HEK293T (cell line): Measurements from ENCODE around the gene MFSD6L.
A peak's percentile ranks its signal among the peaks of the same experiment; 100 is the strongest.

ENCODE experiments used
- CTCF ChIA-PET: fragments of 350-600 bp; formaldehyde crosslinking; extraction: SDS; loops from one replicate; lab custom pipeline; 2021; ENCODE audit warnings: antibody characterized with exemption, inconsistent platforms; lab: Yijun Ruan, JAX
- POLR2A ChIA-PET: fragments of 350-600 bp; formaldehyde crosslinking; extraction: SDS; loops from one replicate; lab custom pipeline; 2020; ENCODE audit warnings: antibody characterized with exemption, inconsistent platforms; lab: Yijun Ruan, JAX
- DNase-seq: peaks from one replicate; pipeline ENCODE4 v3.0.0; 2012; ENCODE audit warnings: mixed read lengths; ENCODE audit errors: extremely low spot score
- ARNT ChIP-seq: fragments of 450-650 bp; IDR thresholded peaks from 2 replicates; pipeline ENCODE4 v1.6.1; 2017; ENCODE audit warnings: mild to moderate bottlenecking
- BHLHE40 ChIP-seq: fragments of 450-650 bp; IDR thresholded peaks from 2 replicates; pipeline ENCODE4 v1.6.1; 2016; ENCODE audit warnings: mild to moderate bottlenecking, moderate library complexity, borderline replicate concordance
- CTBP1 ChIP-seq: fragments of 450-650 bp; IDR thresholded peaks from 2 replicates; pipeline ENCODE4 v1.6.1; 2016; ENCODE audit warnings: borderline replicate concordance
- ELF4 ChIP-seq: fragments of 450-650 bp; IDR thresholded peaks from 2 replicates; pipeline ENCODE4 v1.6.1; 2017; ENCODE audit warnings: antibody characterized with exemption
- FOXA1 ChIP-seq: fragments of 450-650 bp; IDR thresholded peaks from 2 replicates; pipeline ENCODE4 v1.6.1; 2016; ENCODE audit warnings: mild to moderate bottlenecking
- FOXK2 ChIP-seq: fragments of 450-650 bp; IDR thresholded peaks from 2 replicates; pipeline ENCODE4 v1.6.1; 2016; ENCODE audit warnings: mild to moderate bottlenecking
- FOXM1 ChIP-seq: fragments of 450-650 bp; IDR thresholded peaks from 2 replicates; pipeline ENCODE4 v1.6.1; 2017; ENCODE audit warnings: mild to moderate bottlenecking, borderline replicate concordance
- HDGF ChIP-seq: fragments of 450-650 bp; IDR thresholded peaks from 2 replicates; pipeline ENCODE4 v1.6.1; 2017; ENCODE audit warnings: antibody characterized with exemption, borderline replicate concordance
- L3MBTL2 ChIP-seq: fragments of 450-650 bp; conservative IDR thresholded peaks from 2 replicates; pipeline ENCODE4 v1.6.1; 2016; ENCODE audit warnings: mild to moderate bottlenecking
- LEF1 ChIP-seq: fragments of 450-650 bp; IDR thresholded peaks from 2 replicates; pipeline ENCODE4 v1.6.1; 2017; ENCODE audit warnings: mild to moderate bottlenecking, borderline replicate concordance
- NFRKB ChIP-seq: fragments of 450-650 bp; IDR thresholded peaks from 2 replicates; pipeline ENCODE4 v1.6.1; 2016; ENCODE audit warnings: mild to moderate bottlenecking, moderate library complexity
- SP1 ChIP-seq: fragments of 450-650 bp; IDR thresholded peaks from 2 replicates; pipeline ENCODE4 v1.6.1; 2017
- SUZ12 ChIP-seq: fragments of 450-650 bp; IDR thresholded peaks from 2 replicates; pipeline ENCODE4 v1.6.1; 2016; ENCODE audit warnings: mild to moderate bottlenecking
- TARDBP ChIP-seq: fragments of 450-650 bp; IDR thresholded peaks from 2 replicates; pipeline ENCODE4 v1.6.1; 2016
- ZNF384 ChIP-seq: fragments of 450-650 bp; IDR thresholded peaks from 2 replicates; pipeline ENCODE4 v1.6.1; 2016
- TF ChIP-seq, protein P1 (sequence below): fragments of 450-650 bp; IDR thresholded peaks from 2 replicates; pipeline ENCODE4 v1.6.1; 2016

MFSD6L gene

DNA sequence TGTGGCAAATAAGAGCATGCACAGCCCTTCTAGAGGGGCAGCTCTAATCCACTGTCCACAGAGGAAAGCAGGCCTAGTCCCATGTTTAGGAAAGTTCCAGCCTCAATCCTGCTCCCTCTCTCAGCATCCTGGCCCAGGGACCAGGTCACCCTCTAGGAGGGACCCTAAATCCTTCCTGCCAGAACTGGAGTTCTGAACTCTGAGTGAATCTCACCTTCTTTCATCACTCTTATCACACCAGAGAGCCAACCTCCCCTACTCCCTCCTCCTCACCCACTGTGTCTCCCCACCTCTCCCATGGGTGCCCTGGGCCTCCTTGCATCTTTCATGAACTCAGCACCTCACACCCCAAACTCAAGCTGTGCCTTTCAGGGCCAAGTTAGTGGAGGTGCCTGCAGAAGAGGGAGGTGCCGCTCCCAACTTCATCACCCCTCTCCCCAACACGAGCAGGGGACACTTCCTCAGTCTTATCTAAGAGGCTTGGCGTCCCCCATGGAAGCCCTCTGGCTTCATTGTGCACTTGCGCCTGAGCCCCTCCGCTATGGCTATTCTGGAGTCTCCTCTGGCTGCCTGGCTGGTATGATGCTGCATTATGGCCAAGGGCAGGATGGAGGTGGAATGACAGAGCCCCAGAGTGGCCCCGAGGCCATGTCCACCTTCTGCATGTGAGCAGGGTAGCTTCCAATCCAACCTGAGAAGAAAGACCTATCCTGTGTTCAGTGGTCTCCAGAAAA is 36.6 kb upstream of the MFSD6L start:
- ChIA-PET CTCF (no interaction called here), POLR2A (no interaction called here)
- no peak for TF ChIP-seq NFRKB
- TF ChIP-seq L3MBTL2: no peak
- TF ChIP-seq CTBP1: no peak
- no peak for TF ChIP-seq FOXM1
- no peak for TF ChIP-seq FOXK2
- no peak for TF ChIP-seq SP1
- no peak for TF ChIP-seq LEF1
- no peak for TF ChIP-seq ZNF384
- no peak for TF ChIP-seq BHLHE40
- no peak for TF ChIP-seq ARNT
- TF ChIP-seq FOXA1: no peak
- no peak for TF ChIP-seq SUZ12
- TF ChIP-seq, protein P1, sequence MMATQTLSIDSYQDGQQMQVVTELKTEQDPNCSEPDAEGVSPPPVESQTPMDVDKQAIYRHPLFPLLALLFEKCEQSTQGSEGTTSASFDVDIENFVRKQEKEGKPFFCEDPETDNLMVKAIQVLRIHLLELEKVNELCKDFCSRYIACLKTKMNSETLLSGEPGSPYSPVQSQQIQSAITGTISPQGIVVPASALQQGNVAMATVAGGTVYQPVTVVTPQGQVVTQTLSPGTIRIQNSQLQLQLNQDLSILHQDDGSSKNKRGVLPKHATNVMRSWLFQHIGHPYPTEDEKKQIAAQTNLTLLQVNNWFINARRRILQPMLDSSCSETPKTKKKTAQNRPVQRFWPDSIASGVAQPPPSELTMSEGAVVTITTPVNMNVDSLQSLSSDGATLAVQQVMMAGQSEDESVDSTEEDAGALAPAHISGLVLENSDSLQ: no peak
- TF ChIP-seq TARDBP: no peak
- no peak for DNase-seq

DNA sequence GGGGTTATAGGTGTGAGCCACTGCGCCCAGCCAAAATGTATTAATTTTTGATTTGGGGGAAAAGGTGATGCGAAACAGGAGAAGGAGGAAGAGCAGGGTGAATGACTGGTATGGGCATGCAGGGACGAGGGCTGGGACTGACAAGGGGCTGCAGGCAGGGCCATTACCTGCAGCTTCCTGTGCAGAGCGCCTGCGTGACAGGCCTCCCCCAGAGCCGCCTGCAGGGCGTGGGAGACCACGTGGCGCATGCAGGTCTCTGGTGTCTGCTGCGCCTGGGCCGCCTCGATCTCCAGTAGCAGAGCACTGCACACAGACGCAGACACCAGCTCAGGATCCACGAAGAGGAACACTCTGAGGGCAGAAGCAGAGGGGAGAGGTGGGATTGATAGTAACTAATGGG is 35.9 kb upstream of the MFSD6L start:
- DNase-seq: no peak
- CTCF ChIA-PET: no interaction called here
- POLR2A ChIA-PET: no interaction called here
- TF ChIP-seq NFRKB (no peak), CTBP1 (no peak), LEF1 (no peak), SUZ12 (no peak), FOXM1 (no peak), TARDBP (no peak), BHLHE40 (no peak), SP1 (no peak), FOXK2 (no peak), ZNF384 (no peak), FOXA1 (no peak), ELF4 (no peak), ARNT (no peak), HDGF (no peak), L3MBTL2 (no peak)
- TF ChIP-seq, protein P1: no peak

- CTCF ChIA-PET: interaction anchor here (0.9 to 1.8 kb wide), 6 partner anchors 8 to 423 kb away, joined by 3 to 7 read pairs (median 4); no protein-coding TSS in a partner anchor
- 0 out of 2 replicates have a peak, but pooled peaks have one; percentile 74 for TF ChIP-seq HDGF
- TF ChIP-seq, protein P1: 0 out of 2 replicates have a peak, but pooled peaks have one; percentile 6
- TF ChIP-seq ELF4: no peak
- no peak for TF ChIP-seq SUZ12
- peak; percentile 32; the same call in 1 of the 2 replicates for TF ChIP-seq L3MBTL2
- TF ChIP-seq ARNT: no peak
- no peak for TF ChIP-seq BHLHE40
- TF ChIP-seq NFRKB: no peak
- TF ChIP-seq CTBP1: no peak
- peak; percentile 84 for DNase-seq
- POLR2A ChIA-PET: no interaction called here
These were observed 33.7 kb upstream of the MFSD6L start for GRCh38 chr17:8832711-8833352.

GRCh38 chr17:8831234-8831849 is 32.2 kb upstream of the MFSD6L start:
- ChIA-PET POLR2A (no interaction called here), CTCF (interaction anchor here (0.6 kb wide), 1 partner anchor 77 kb away, joined by 3 read pairs; no protein-coding TSS in a partner anchor)
- TF ChIP-seq ZNF384 (0 out of 2 replicates have a peak, but pooled peaks have one; percentile 22), FOXM1 (no peak)
- no peak for DNase-seq

DNA sequence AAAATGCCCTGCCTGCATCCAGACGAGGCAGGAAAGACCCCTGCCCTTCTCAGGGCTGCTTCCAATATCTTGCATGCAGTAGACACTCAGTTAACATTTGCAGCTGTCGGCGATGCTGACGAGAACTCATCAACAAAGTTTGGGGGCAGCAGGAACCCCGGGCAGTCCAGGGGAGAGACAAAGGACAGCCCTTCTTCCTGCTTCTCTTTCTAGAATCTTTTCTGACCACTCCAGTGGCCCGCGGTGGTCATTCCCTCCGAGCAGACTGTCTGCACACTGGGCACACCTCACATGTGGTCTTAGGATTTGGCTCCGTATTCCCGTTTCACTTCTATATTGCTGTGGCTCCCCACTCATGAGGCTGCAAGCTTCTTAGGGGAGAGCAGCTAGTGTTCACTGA is 31.0 kb upstream of the MFSD6L start:
- TF ChIP-seq BHLHE40: no peak
- TF ChIP-seq FOXK2: no peak
- TF ChIP-seq FOXA1: no peak
- TF ChIP-seq HDGF: no peak
- TF ChIP-seq, protein P1: no peak
- no peak for TF ChIP-seq FOXM1
- TF ChIP-seq SUZ12: no peak
- no peak for TF ChIP-seq ZNF384
- TF ChIP-seq L3MBTL2: no peak
- TF ChIP-seq ARNT: no peak
- TF ChIP-seq LEF1: no peak
- no peak for TF ChIP-seq ELF4
- TF ChIP-seq CTBP1: no peak
- no peak for TF ChIP-seq TARDBP
- DNase-seq: peak; percentile 2
- ChIA-PET POLR2A (no interaction called here), CTCF (interaction anchor here (0.6 kb wide), 1 partner anchor 314 kb away, joined by 3 read pairs; no protein-coding TSS in a partner anchor)
